Esophagus squamous epithelium (tissue), 4 donors: ENCODE results near the gene CD86.

Experiments used
- CTCF ChIP-seq, 6 experiments: fragments of 450-650 bp in 4 of 6; fragments of 200-600 bp in 2 of 6; sonication (generic) in 2 of 6; IDR thresholded peaks; one replicate each; pipeline ENCODE4 v1.5.1; 2016 to 2019; ENCODE audit warnings: antibody characterized with exemption in 6 of 6, mild to moderate bottlenecking in 4 of 6, moderate library complexity in 4 of 6
- POLR2A ChIP-seq, 4 donors: fragments of 450-650 bp; IDR thresholded peaks; one replicate each; pipeline ENCODE4 v1.6.1; 2017; ENCODE audit warnings: antibody characterized with exemption in 4 of 4, mild to moderate bottlenecking in 4 of 4, moderate library complexity in 3 of 4

- TF ChIP-seq CTCF (IDR thresholded peaks at IDR 0.05), result no peak
- no peak for TF ChIP-seq POLR2A (IDR thresholded peaks at IDR 0.05)
Measured at GRCh38 chr3:122011396-122011795, 43.8 kb upstream of the CD86 start.
